Esophagus squamous epithelium (tissue), 4 donors: Measurements from ENCODE around the gene POC1B.

Experiments used
- POLR2A ChIP-seq, 4 donors: fragments of 450-650 bp; IDR thresholded peaks; one replicate each; pipeline ENCODE4 v1.6.1; 2017; ENCODE audit warnings: antibody characterized with exemption in 4 of 4, mild to moderate bottlenecking in 4 of 4, moderate library complexity in 3 of 4
- TF ChIP-seq, protein P1 (sequence below), 6 experiments: fragments of 450-650 bp in 4 of 6; fragments of 200-600 bp in 2 of 6; sonication (generic) in 2 of 6; IDR thresholded peaks; one replicate each; pipeline ENCODE4 v1.5.1; 2016 to 2019; ENCODE audit warnings: antibody characterized with exemption in 6 of 6, mild to moderate bottlenecking in 4 of 6, moderate library complexity in 4 of 6

DNA sequence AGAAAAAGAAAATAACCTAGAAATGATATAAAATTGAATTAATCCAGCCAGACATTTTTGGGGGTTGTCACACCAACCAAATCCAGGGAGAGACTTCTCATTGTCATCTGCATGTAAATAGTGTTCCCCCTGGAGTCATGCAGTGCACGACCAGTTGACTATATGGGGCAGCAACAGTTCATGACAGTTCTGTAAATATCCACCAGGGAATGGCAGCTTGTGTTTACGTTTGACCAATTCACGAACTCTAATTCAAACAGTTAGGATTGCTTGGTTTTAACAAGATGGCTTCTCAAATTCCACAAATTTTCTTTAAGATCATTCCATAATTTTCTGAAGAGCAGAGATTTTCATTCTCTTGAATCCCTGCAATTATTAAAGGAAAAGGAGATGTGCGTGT is 130.1 kb downstream of the POC1B start:
- TF ChIP-seq, protein P1, sequence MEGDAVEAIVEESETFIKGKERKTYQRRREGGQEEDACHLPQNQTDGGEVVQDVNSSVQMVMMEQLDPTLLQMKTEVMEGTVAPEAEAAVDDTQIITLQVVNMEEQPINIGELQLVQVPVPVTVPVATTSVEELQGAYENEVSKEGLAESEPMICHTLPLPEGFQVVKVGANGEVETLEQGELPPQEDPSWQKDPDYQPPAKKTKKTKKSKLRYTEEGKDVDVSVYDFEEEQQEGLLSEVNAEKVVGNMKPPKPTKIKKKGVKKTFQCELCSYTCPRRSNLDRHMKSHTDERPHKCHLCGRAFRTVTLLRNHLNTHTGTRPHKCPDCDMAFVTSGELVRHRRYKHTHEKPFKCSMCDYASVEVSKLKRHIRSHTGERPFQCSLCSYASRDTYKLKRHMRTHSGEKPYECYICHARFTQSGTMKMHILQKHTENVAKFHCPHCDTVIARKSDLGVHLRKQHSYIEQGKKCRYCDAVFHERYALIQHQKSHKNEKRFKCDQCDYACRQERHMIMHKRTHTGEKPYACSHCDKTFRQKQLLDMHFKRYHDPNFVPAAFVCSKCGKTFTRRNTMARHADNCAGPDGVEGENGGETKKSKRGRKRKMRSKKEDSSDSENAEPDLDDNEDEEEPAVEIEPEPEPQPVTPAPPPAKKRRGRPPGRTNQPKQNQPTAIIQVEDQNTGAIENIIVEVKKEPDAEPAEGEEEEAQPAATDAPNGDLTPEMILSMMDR (IDR thresholded peaks at IDR 0.05), result no peak
- no peak for TF ChIP-seq POLR2A (IDR thresholded peaks at IDR 0.05)
